Fibroblast of the aortic adventitia (primary cell): ENCODE results near the gene SCNN1G. TPM values are rescaled to one million over a fixed set of nuclear protein-coding genes. Genes with fewer than 3 reads are reported as not detected.

ENCODE experiments used
- DNase-seq: peaks from one replicate; pipeline ENCODE4 v3.0.0-alpha.2; 2010; ENCODE audit warnings: low read depth
- H3K4me3 ChIP-seq: 2 replicates; pipeline ENCODE4 v1.5.1; 2011; ENCODE audit warnings: low read depth, mild to moderate bottlenecking, control low read depth, low read length, moderate library complexity
- total RNA-seq: library from RNA; depleted of rRNA; stranded (reverse); fragments of >200 nt; gene quantifications from 2 replicates; pipeline ENCODE4 v1.2.3, GENCODE V29; 2012; ENCODE audit warnings: low replicate concordance
- TF ChIP-seq, protein P1 (sequence below): IDR thresholded peaks from 2 replicates; pipeline ENCODE4 v1.5.1; 2011; ENCODE audit warnings: mild to moderate bottlenecking, low read length, control low read depth, inconsistent platforms; ENCODE audit not compliant: insufficient read depth

SCNN1G gene
- total RNA-seq, 1 donor, result not detected

GRCh38 chr16:23223368-23223767 is 40.8 kb downstream of the SCNN1G start:
- H3K4me3 ChIP-seq, result no peak overlapping the region
- no peak for DNase-seq
- TF ChIP-seq, protein P1, sequence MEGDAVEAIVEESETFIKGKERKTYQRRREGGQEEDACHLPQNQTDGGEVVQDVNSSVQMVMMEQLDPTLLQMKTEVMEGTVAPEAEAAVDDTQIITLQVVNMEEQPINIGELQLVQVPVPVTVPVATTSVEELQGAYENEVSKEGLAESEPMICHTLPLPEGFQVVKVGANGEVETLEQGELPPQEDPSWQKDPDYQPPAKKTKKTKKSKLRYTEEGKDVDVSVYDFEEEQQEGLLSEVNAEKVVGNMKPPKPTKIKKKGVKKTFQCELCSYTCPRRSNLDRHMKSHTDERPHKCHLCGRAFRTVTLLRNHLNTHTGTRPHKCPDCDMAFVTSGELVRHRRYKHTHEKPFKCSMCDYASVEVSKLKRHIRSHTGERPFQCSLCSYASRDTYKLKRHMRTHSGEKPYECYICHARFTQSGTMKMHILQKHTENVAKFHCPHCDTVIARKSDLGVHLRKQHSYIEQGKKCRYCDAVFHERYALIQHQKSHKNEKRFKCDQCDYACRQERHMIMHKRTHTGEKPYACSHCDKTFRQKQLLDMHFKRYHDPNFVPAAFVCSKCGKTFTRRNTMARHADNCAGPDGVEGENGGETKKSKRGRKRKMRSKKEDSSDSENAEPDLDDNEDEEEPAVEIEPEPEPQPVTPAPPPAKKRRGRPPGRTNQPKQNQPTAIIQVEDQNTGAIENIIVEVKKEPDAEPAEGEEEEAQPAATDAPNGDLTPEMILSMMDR, result no peak

GRCh38 chr16:23225109-23225508 is 42.6 kb downstream of the SCNN1G start:
- DNase-seq, result no peak
- TF ChIP-seq, protein P1, result no peak
- no peak overlapping the region for H3K4me3 ChIP-seq

GRCh38 chr16:23225634-23226033 is 43.1 kb downstream of the SCNN1G start:
- no peak overlapping the region for H3K4me3 ChIP-seq
- no peak for DNase-seq
- TF ChIP-seq, protein P1, result no peak

- no peak overlapping the region for H3K4me3 ChIP-seq
- no peak for DNase-seq
- TF ChIP-seq, protein P1, result no peak
Observed at GRCh38 chr16:23227529-23227928, 45.0 kb downstream of the SCNN1G start.

DNA sequence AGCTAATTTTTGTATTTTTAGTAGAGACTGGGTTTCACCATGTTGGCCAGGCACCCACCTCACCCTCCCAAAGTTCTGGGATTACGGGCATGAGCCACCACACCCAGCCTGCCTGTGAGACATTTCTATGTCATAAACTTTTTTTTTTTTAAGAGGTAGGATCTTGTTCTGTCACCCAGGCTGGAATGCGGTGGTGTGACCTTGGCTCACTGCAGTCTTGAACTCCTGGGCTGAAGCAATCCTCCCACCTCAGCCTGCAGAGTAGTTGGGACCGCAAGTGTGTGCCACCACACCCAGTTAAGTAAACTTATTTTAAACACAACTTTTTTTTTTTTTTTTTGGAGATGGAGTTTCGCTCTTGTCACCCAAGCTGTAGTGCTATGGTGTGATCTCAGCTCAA is 47.2 kb downstream of the SCNN1G start:
- no peak overlapping the region for H3K4me3 ChIP-seq
- TF ChIP-seq, protein P1, result no peak
- no peak for DNase-seq

DNA sequence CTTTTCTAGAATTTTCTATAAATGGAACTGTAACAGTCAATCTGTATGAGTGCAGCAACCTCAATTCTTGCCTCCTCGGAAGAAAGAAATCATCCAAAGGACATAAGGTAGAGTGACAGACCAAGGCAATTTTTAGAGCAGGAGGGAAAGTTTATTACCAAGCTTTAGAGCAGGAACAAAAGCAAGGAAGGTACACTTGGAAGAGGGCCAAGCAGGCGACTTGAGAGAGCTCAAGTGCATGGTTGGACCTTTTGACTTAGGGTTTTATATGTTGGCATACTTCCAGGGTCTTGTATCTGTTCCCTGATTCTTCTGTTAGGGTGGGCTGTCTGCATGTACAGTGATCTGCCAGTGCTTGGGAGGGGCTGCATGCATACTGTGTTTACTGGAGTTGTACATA is 50.3 kb downstream of the SCNN1G start:
- H3K4me3 ChIP-seq, result no peak overlapping the region
- no peak for DNase-seq
- TF ChIP-seq, protein P1, result no peak

- H3K4me3 ChIP-seq, result no peak overlapping the region
- DNase-seq, result no peak
- TF ChIP-seq, protein P1, result no peak
Observed at GRCh38 chr16:23235176-23235575, 52.6 kb downstream of the SCNN1G start.
